HG02943 (cell line): ENCODE data around the gene POLR1B.

Source experiments
- ATAC-seq: cut with Tn5 transposase; IDR thresholded peaks from one replicate; pipeline ENCODE4 v1.9.1; 2021; ENCODE audit warnings: mild to moderate bottlenecking, low read depth, moderate library complexity; ENCODE audit not compliant: unreplicated experiment

POLR1B gene

GRCh38 chr2:112626604-112627059 lies 84.4 kb downstream of the POLR1B start:
- no peak for ATAC-seq
